Measurements from ENCODE around the gene SNTG2.
A peak's percentile ranks its signal among the peaks of the same experiment; 100 is the strongest.
"Not testable (repeated sequence)": the region's sequence is repeated elsewhere in the genome, so short reads cannot be mapped to it uniquely, and the experiment has no call there.

The SNTG2 gene

DNA sequence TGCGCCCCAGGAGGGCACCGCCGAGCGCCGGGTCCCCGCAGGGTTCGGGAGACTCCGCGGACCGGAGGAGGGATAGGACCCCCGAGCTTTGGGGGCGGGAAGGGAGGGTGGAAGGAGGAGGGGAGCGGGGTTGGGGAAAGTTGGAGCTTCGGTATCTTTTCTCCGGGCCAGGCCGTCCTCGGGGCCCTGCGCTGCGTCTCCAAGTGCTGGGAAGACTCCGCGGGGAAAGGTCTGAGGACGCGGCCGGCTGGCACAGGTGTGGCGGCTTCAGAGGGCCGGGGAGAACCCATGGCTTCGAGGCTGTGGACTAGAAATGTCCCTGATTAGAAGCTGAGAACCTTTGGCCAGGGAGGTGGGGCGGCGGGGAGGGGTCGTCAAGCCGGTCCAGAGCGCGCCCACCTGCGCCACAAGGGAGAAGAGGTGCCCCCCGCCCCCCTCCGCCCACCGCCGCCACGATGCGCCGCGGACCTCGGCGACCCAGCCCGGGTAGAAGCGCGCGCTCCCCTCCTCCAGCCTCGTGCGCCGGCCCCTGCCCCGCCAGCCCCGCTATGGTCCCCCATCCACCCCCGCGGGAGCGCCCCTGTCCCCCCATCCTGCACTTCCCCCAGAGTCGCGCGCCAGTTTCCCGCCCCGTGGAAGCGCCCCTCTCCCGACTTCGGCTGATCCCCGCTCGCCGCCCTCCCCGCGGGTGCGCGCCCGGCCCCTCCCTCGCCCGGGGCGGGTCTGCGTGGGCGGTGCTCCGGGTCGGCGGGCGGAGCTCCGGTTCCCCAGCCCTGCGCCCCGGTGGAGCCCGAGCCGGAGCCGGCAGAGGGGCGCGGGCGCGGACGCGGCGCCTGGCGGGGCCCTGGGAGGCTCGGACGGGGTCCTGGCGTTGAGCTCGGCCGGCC is at the start of gene SNTG2:
TSS of gene SNTG2 (plus strand) at position 770 of the 887 bp plus-strand sequence. CDS start 148 bp downstream, outside the sequence.
- peak; percentile 62 to 67 for DNase-seq

DNA sequence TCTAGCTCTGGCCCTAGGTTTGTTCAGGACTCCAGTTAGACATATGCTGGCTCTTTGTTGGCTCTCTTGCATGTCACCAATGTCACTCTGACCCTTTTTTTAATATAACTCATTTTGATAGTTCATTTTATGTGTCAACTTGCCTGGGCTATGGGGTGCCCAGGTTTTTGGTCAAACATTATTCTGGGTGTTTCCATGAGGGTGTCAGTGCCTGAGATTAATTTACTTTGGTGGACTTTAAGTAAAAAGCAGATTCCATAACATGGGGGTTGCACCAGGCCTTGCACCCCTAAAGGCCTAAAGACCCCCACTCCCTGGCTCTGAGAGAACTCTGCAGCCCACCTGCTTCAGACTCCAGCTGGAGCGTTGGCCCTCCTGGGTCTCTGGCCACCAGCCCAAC is 48.1 kb upstream of the SNTG2 start:
- no peak for DNase-seq

DNA sequence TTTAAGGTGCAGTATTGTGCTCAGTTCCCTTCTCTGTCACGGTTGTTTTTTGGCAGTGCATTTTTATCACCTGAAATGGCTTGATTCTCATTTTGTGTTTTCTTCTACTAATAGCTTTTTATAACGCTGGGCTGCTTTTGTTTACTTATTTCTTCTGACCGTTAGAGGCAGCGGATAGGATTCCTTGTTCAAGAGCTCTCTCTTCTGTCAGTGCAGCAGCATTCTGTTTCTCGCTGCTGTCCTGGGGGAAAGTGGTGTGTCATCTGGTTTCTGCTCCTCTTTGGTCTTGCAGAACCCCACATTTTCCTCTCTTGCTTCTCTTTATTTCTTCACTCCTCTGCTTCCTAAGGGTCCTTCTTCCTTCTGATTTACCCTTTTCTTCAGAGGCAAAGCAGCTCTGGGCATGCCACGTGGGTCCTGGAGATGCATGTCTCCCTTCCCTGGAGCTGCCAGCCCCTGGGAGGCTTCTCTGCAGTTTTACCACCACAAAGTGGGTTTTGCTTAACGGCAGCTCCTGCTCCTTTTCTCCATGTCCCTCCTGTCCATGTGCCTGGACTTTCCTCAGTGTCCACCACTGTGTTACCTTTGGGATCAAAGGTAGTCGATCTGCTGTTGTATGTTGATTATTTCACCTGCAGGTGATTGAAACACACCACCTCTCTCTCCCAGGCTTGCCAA is 47.3 kb upstream of the SNTG2 start:
- DNase-seq, result peak; percentile 54 to 61

DNA sequence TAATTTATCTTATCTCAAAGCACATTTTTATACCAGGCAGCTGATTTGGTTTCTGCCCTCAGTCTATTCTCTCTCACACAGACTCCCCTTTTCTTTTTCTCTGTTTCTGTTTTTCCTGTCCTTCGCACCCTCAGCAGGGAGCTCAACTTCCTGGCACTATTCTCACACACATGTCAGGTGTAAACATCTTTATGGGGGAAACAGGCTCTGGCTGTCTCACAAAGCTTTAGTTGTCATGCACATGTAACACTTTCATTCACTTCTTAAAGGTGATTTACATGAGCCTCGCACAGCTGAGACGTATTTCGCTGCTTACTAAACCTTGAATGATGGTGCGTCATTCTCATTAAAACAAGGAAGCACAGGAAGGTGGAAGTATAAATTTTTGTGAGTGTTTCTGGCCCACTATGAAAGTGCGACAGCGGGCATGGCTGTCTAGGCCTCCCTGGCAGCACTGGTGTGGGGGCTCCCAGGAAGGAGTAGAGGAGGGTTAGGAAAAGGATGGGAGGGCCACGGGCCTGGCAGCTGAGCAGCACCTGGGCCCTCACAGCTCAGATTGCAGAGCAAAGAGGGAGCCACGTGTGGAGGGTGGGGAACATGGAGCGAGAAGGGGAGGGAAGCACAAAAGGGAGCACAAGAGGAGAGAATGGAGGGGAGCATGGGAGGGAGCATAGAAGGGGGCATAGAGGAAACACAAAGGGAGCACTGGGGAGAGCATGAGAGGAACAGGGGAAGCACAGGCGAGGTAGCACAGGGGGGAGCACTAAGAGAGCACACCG is 46.2 kb upstream of the SNTG2 start:
- DNase-seq, result no peak

DNA sequence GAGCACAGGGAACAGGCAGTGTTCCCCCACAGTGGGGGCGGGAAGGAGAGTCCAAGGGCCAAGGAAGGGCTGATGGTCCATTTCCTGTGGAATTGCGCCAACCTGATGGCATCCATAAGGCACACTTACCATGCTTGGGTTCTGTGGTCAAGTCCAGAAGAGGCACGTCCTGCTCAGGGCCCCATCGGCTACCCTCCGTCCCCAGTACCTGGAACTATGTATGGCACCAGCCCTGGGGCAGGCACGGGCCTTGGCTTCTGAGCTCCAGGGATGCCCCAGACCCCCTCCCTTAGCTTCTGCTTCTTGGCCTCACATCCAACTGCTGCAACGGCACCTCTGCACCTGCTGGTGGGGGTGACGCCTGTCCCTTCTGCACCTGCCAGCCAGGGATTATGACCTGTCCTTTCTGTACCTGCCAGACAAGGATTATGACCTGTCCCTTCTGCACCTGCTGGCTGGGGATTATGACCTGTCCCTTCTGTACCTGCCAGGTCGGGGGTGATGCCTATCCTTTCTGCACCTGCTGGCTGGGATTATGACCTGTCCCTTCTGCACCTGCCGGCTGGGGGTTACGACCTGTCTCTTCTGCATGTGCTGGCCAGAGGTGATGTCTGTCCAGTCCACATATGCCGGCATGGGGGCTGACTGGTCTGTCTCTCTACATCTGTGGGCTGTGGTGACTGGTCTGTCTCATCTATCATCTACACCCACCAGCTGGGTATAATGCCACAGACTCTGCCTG is 45.4 kb upstream of the SNTG2 start:
- DNase-seq, result peak in 1 of 2 experiments; percentile 68

DNA sequence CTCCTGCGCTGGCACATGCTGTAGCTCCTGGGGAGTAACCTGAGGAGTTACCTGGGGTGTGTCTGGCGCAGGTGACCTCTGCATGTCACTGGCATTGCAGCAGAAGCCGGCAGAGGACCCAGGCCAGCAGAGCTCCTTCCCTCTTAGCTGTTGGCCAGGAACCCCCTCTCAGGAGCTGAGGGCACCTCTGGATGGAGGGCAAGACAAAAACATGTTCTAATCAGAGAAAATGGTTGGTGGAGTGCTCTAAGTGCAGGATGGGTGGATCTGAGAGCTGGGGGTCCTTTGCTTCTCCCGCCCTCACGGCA is 44.9 kb upstream of the SNTG2 start:
- DNase-seq, result no peak

DNA sequence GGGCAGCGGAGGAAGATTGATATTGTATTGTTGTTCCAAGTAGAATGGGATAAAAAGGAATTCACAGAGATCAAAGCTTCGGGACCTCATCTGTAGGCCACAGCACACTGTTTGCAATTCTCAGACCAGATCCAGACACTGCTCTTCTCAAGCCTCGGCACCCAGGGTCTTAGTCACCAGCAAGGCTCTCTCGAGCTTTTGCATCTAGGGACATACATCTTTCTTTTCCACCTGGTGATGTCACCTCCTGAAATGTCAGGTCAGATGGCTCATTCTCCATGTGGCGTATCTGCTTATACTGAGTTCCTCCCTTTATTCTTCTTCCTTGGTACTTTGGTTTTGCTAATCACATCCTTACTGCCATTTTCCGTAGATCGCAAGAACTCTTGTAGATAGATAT is 42.9 kb upstream of the SNTG2 start:
- no peak for DNase-seq

DNA sequence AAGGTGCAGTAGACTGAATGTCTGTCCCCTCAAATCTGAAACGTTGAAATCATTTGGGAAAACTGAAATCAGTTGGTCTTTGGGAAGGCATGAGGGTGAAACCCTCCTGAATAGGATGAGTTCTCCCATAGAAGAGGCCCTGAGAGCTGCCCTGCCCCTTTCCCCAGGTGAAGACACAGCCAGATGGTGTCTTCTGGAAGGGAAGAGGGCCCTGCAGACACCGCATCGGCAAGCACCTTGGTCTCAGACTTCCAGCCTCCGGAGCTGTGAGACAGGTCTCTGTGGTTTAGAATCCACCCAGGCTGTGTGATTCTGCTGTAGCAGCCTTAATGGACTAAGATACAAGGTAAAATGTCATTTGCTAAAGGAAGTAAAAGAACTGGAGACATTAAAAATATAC is 42.1 kb upstream of the SNTG2 start:
- no peak for DNase-seq

DNA sequence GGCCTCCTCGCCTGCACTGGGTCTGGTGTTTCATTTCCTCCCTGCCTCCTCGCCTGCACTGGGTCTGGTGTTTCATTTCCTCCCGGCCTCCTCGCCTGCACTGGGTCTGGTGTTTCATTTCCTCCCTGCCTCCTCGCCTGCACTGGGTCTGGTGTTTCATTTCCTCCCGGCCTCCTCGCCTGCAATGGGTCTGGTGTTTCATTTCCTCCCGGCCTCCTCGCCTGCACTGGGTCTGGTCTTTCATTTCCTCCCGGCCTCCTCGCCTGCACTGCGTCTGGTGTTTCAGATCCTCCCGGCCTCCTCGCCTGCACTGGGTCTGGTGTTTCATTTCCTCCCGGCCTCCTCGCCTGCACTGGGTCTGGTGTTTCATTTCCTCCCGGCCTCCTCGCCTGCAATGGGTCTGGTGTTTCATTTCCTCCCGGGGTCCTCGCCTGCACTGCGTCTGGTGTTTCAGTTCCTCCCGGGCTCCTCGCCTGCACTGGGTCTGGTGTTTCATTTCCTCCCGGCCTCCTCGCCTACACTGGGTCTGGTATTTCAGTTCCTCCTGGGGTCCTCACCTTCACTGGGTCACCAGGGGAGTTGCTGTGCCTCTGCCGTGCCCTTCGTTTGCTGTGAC is 40.8 kb upstream of the SNTG2 start:
- DNase-seq, result not testable (repeated sequence)

DNA sequence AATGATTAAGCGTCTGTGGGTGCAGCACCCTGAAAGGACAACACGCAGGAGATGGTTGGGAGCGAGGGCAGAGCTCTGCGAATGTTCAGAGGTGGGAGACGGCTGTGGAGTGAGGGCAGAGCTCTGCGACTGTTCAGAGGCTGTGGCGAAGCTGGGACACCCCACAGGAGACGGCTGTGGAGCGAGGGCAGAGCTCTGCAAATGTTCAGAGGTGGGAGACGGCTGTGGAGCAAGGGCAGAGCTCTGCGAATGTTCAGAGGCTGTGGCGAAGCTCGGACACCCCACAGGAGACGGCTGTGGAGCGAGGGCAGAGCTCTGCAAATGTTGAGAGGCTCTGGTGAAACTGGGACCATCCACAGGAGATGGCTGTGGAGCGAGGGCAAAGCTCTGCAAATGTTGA is 40.0 kb upstream of the SNTG2 start:
- DNase-seq, result no peak

DNA sequence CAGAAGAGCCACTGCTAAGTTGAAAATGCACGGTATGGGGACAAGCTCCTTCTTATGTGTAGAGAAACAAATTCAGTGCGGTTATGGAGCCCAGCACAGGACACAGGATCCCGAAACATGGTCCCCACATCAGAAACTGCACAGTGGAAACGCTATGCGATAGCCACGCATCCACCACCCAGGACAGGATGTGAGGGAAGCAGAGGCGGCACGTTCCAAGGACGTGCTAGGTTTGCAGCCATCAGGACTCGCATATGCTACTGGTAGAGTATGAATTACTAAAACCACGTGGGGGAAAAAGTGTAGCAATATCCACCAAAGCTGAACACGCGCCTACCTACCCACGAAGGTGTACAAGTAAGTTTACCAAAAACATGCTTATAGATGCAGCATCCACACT is 34.7 kb upstream of the SNTG2 start:
- DNase-seq, result no peak

DNA sequence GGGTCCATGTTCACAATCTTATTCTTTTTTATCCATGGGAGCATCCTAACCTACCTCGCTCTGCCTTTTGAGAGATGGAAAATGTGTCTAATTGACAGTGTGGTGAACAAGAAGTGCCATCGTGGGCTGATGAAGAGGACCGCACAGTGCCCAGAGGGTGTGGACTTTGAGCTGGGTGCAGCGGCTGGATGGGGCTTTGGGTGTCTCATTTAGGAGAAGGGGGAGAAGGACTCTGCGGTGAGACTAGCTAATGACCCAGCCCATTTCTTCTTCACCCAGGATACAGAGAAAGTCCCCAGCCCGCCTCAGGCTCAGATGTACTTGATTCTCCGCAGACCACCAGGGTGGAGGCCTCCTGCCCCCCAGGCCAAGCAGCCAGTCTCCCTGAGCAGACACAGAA is 33.7 kb upstream of the SNTG2 start:
- DNase-seq, result no peak

DNA sequence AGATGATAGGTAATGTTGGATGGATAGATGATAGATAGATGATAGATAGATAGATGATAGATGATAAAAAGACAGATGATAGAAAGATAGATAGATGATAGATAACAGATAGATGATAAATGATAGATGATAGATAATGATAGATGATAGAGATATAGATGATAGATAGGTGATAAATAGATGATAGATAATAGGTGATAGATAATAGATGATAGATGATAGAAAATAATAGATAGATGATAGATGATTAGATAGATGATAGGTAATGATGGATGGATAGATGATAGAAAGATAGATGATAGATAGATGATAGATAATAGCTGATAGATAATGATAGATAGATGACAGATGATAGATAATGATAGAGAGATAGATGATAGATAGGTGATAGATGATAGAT is 31.0 kb upstream of the SNTG2 start:
- DNase-seq, result no peak

DNA sequence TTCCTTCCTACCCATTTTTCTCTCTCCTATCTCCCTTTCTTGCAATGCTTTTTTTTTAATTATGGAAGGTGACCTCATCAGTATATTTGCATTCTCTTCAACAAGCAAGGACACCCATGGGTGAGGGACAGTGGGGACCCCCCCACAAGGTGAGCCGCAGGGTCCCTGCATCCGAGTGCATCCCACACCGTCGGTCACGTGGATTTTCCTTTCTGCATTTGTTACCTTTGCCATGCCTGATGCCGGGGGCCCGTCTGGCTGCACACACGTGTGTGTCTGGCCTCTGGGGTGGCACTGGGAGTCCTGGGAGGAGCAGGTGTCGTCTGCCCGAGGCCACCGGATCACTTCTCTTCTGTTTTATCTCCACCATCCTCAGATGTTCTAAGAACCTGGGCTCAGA is 30.1 kb upstream of the SNTG2 start:
- no peak for DNase-seq

DNA sequence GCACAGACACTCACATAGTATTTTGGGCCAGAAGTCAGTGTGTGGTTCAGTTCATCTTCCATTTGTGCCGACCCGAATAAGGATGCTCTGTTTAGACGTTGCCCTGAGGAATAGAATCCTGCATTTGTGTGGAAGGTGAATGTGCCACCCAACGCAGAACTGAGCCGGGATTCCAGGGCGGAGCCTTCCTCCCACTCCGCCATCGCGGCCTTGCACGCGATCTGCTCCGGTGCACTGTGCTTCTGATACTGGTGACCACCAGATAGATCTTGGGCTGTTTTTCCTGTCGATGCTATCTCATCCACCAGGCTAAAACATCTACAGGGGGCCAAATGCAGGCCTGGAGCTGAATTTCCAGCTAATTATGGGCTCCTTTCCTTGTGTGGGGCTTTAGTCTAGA is 29.6 kb upstream of the SNTG2 start:
- no peak for DNase-seq

DNA sequence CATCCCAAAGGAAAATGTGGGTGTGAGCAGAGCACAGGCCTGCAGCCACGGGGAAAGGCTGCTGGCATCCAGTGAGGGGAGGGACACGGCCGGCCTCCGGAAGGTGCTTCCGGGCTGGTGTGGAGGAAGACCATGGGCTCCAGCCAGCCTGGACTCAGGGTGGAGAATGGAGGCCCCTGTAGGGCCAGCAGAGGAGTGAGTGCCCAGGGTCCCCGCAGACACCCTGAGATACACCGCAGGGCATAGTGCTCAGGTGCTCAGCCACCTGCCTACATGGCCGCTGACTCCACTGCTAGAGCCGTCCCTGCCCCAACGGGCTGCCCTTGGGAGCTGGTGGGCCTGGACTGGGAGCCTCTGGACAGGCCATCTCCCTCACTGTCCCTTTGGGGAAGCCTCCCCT is 28.5 kb upstream of the SNTG2 start:
- DNase-seq, result no peak

DNA sequence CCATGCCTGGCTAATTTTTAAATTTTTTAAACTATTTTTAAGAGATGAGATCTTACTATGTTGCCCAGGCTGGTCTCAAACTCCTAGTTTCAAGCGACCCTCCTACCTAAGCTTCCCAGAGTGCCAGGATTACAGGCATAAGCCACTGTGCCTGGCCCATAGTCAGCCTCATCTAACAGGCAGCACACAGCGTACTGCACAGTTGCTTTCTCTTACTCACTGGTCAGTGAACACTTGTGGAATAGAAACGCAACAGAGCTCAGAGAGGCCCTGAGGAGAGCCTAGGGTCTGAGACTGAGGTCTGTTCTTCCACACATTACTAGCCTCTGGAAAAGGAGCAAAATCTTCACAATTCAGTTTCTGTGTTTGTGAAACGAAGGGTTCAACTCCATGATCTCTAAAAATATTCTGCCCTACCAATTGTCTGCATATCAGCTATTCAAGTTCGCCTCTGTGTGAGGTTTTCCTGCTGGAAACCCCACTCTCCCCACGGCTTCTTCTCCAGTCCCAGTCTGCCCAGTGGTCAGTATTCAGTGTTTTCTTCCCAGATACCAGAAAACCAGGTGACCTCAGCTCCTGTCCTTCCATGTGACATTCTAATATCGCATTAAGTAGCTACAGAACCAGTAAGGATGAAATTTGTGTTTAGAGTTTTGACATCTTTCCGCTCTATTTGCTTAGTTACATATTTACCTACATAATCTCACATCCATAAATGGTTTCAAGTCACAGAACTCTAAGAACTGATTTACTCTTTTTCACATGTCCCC is 26.6 kb upstream of the SNTG2 start:
- no peak for DNase-seq

DNA sequence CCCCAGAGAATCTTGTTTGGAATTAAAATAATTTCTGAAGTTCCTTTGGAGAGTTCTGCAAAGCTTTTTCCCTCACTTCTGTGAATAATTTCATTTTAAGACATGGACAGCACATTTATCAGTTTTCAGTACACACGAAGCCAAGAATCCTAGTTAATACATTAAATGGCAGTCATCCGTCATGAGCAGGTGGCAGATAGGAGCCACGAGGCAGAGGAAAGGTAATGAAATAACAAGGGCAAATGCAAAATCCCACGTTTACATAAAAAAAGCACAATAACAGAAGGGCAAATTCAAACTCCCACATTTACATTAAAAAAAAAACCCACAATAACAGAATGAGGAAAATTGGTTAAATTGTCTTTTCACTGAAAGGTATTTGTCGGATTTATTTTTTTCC is 25.9 kb upstream of the SNTG2 start:
- no peak for DNase-seq

DNA sequence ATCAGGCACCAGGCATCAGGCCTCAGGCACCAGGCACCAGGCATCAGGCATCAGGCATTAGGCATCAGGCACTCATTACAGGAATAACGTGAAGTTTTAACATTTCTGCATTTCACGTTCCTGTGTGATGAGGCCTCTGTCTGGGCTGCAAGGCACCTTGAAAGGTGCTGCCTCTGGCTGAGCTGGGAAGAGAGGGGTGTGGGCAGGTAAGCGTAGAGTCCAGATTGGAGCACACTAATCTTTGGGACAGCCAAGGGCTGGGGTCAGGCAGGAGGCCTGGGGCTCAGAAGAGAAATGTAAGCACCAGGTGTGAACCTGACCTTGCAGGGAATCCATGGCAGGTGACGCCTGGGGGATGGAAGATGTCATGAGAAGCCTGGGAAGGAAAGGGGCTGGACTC is 25.3 kb upstream of the SNTG2 start:
- no peak for DNase-seq

DNA sequence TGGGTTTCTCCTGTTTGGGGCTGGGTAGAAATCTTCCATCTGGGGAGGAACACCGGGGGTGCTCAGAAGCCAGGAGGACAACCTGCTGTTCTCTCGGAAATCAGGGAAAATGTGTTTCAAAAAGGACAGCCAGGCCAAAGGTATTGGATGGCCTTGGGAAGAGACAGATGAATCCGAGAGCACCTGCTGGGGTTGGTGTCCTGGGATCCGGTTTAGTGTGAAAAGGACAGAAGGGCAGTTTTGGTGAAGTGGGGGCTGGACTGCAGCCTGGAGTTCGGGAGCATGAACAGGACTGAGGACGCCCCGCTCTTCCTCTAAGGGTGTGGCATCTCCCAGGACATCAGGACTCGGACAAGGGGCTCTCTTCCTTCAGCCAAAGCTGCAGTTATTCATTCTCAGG is 24.9 kb upstream of the SNTG2 start:
- DNase-seq, result no peak

DNA sequence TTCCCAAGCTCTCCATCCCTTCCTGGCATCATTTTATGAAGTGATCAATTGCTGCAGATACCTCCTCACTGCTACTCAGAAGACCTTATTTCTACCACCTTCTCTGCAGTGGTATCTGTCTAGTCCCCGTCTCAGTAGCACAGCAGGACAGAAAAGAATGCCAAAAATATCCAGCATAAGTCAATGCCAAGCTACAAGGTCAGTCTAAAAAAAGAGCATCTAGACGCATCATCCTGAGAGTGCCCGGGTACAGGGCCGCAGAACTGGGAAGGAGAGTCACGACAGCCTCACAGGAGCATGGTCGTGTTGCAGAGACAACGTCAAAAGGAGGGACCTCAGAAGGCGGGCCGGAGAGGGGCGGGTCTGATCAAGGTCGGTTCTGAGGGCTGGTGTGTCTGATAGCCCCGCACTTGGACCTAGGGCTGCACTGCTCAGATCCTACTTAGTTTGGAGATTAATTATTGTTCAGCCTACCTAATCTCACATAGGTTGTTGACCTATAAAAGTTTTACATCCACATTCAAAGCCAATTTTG is 24.3 kb upstream of the SNTG2 start:
- no peak for DNase-seq

DNA sequence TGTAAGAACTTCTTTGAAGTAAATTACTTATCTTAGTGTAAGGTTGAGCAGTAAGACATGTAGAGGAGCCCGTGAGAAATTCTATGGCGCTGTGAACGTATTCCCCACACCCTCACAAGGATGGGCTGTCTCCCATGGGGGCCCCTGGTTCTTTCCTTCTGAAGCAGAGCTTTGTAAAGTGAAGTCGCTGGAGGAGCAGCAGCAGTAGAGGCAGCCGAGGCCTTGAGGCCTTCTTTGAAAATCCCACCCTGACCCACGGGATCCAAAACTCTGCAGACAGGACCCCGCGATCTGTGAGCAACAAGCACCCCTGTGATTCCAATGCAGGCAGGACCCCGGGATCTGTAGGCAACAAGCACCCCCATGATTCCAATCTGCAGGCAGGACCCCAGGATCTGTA is 23.8 kb upstream of the SNTG2 start:
- no peak for DNase-seq
